Stromal cell of bone marrow (primary cell): ENCODE measurements around the gene FAM20C.
"Not testable (repeated sequence)": the region's sequence is repeated elsewhere in the genome, so short reads cannot be mapped to it uniquely, and the experiment has no call there.

ENCODE experiments used
- DNase-seq: peaks from one replicate; pipeline ENCODE4 v3.0.0-alpha.2; 2012; ENCODE audit warnings: low read depth

Gene FAM20C

DNA sequence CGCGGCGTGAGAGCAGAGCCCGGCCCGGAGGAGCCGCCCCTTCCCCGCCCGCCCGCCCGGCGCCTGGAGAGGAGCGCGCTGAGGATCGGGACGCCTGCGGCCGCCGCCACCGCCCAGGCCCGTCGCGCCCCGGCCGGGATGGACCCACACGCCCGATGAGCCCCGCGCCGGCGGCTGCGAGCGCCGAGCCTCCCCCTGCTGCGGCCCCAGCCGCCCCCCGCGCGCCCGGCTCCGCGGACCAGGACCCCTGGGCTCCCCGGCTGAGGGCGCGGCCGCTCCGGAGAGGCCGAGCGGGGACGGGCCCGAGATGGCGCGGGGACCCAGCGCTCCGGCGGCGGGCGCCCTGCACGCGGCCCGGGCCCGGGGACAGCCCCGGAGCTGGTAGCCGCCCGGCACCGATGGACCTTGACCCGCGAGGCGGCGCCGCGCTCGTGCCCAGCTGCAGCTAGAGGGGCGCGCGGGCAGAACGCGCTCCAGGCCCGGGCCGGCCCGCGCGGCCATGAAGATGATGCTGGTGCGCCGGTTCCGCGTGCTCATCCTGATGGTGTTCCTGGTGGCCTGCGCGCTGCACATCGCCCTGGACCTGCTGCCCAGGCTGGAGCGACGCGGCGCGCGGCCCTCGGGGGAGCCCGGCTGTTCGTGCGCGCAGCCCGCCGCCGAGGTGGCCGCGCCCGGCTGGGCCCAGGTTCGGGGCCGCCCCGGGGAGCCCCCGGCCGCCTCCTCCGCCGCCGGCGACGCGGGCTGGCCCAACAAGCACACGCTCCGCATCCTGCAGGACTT lies 520 bp downstream of the FAM20C start:
- no peak for DNase-seq

DNA sequence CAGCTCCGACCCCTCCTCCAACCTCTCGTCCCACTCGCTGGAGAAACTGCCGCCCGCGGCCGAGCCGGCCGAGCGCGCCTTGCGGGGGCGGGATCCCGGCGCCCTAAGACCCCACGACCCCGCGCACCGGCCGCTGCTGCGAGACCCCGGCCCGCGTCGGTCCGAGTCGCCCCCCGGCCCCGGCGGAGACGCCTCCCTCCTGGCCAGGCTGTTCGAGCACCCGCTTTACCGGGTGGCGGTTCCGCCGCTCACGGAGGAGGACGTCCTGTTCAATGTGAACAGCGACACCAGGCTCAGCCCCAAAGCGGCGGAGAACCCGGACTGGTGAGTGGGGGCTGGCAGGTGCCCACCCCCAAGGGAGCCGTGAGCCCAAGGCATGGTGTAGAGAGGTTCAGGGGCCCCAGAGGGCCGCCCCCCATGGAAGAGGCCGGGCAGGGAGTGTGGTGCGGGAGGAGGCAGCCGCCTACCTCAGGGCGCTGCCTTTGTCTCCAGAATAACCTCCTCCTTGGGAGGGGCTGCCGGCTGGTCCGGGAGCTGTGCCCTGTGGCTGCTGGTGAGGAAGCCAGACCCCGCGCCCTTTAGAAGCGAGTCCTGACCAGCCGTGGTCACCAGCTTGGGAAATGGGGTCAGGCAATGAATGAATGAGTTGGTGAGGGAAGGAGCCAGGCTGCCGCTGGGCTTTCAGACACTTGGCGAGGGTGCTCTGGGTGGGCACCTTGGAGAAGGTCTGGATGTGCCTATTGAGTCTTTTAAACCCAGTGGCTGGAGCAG lies 1.3 kb downstream of the FAM20C start:
- no peak for DNase-seq

DNA sequence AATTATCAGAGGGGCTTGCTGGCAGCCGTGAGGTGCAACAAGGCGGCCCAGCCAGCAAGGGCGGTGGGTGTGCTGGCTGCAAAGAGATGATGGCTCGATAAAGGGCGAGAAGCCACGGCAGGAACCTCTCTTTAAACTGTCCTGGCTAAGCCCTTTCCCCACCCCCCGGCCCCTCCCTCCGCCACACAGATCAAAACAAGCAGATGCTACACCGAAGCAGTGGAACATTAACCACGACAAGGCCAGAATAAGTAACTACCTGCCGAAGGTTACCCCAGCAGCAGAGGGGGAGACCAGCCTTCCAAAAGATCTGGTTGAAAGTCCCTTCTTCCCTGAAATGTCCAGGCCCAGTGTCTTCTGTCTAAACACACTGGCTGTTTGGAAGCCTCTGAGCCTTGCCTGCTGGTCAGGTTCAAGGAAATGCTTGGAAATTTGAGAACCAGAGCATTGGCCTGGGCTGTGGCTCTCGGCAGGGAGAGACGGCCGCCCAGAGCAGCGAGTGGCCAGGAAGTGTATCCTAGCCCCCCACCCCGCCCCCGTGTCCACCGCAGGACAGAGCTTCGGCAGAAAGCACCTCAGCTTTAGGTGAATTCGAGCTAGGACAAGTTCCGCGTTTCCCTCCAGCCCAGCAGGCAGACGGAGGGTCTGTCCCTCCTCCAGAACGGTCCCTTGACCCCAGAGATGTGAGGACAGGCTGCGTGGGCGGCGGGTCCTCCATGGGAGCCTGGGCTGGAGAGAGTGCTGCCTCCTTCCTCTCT lies 2.1 kb downstream of the FAM20C start:
- DNase-seq, result no peak

DNA sequence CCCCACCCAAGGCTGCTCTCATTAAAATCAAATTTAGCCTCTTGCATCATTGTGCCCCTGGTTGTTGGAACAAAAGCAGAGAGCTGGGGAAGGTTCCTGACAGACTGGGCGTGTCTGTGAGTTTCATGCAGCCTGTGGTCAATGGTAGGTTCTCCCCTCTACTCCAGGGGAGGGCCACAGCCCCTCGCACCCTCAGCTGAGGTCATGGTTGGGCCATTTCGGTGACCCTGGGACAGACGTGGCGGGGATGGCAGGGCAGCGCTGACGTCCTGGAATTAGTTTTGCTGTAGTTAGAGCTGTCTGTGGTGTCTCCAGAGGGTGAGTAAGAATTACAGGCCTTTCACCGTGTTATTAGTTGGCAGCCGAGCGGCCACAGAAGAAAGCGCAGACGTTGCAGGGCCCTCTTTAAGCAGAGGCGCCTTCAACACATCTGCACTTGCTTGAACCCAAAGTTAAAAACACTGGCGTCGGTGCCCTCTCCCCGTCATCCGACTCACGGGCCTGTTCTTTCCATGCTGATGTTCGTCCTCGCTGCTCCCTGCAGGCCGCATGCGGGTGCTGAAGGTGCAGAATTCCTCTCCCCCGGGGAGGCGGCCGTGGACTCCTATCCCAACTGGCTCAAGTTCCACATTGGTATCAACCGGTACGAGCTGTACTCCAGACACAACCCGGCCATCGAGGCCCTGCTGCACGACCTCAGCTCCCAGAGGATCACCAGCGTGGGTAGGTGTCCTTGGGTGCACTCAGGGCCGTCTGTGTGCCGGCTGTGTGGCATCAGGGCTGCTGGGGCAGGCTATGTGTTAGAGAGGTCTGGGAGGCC lies 2.8 kb downstream of the FAM20C start:
- no peak for DNase-seq

DNA sequence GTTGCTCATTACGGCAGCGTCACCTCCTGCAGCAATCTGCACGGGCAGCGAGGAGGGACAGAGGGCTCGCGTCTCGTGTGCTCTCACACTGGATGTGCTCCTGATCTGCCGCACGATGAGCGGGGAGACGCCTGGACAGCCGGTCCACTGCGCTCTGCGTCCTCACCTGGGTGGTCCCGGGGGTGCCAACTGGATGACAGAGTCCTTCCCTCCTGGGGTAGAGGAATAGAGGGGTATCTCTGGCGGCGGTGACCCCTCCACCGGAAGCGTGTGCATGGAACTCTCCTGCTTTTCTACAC lies 3.4 kb downstream of the FAM20C start:
- no peak for DNase-seq

DNA sequence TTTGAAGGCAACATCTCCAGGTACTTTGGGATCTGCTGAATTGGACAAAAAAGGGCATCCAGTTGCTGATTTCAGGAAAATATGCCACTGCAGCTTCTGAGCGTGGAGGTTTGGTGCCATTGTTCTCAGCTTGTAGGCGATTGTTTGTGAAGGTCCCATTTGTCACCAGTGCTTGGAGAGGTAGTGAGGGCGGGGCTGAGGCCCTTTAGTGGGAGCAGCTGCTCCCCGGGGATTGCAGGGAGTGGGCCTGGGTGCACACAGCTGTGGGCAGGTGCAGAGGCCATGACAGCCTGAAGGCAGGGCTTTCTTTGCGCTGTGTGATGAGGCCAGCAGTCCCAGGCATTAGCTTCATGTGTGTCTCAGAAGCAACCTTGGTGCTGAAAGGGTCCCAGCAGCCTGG lies 3.9 kb downstream of the FAM20C start:
- DNase-seq, result no peak

DNA sequence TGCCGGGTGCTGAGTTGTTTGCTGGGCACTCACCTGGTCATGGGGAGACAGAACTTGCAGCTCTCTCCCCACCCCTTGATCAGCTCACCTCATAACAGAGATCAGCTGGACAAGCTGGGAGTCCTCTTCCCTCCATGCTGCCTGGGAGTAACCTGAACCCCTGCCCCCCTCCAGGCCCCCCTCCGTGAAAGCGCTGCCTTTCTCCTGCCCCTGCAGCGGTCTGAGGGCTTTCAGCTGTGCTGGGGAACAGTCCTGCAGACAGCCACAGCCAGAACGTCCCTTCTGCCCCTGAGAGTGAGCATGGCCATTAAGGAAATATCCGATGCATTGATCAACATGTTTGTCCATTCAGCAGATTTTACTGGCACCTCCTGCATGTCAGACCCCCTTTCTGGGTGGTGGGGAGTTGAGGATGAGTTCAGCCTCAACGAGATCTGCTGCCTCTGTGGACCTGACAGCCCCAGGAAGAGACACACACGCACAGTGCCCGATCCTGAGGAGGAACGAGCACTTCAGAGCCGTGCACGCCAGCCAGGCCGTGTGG lies 4.5 kb downstream of the FAM20C start:
- DNase-seq, result no peak

DNA sequence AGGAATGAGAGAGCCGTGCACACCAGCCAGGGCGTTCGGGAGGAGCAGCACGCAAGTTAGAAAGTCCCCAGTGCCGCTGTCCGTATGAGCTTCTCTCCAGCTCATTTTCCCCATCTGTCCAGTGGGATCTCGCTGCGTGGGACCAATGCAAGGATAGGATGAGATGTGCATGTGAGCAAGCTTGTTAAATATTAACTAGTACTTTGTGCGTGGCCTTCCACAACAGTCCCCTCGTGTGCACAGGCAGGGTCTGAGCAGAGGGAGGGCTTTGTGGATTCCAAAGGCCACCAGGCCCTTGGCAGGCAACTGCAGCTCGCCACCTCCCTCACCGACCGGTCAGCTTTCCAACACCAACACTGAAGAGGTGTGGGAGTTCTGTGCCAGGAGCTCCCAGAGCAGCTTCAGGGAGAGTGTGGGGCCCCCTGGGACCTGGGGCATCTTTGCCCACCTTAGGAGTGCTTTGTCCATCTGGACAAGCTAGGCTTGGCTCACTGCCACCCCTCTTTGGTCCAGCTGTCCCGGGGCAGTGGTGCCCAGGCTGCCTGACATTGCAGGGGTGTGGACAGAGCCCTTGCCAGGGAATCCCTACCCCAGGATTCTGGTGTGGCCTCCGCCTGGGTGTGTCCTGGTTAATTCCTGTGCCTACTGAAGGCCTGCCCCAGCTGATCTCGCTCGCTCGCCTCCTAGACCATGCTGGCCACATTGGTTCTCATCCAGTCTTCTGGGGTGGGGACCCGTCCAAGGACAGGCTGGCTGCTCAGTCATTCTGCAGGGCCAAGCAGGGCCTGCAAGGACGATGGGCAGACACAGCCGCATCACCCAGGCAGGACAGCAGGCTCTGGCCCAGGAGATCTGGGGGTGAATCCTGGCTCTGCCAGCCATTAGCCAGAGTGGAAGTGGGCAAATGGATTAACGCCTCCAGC lies 5.3 kb downstream of the FAM20C start:
- no peak for DNase-seq

DNA sequence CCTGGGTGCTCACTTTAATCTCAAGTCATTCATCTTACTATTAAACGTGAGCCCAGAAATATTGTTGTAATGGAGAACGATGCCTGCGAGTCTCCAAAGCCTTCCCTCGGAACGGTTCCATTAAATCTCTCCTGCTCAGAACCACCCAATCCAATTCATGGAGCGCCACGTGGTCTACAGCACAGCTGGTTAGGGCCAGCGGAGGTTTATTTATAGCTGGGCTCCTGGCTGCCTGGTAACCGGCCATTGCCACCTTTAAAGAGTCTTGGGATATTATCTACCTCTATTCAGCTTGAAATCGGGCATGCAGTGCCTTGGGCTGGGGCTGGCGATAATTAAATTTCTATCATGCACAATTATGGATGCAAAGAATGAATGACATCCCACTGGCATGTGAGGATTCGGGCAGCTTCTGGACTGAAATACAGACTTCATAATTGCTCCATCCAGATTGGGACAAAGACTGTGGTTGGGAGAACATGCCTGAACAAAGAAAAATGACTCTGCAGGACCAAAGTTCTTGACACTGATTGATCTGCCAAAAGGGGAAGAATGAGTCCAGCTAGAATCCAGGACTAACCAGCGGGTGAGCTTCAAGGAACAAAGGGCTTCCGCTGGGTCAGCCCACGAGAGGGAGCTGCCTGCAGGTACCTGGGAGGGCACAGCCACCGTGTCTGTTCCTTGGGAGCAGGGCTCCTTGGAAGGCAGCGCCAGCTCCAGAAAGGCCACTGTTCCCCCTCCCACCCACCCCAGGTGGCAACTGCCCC lies 7.3 kb downstream of the FAM20C start:
- no peak for DNase-seq

DNA sequence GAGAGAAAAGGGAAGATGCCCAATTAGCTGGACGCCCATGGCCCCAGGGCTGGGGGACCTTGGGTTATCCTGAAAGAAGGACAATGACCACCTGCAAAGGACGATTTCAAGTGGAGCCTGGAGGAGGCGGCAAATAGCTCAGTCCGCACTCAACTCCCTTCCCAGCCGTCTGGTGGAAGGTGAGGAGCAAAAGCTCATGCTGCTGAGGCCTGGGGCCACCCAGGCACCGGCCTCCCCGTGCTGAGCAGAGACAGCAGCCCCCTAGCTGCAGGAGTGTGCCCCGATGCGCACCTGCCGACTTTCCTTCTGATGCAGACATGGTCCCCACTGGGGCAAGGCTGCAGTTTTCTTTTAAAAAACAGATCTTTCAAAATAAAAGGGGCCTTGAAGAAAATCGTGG lies 7.9 kb downstream of the FAM20C start:
- DNase-seq, result no peak

DNA sequence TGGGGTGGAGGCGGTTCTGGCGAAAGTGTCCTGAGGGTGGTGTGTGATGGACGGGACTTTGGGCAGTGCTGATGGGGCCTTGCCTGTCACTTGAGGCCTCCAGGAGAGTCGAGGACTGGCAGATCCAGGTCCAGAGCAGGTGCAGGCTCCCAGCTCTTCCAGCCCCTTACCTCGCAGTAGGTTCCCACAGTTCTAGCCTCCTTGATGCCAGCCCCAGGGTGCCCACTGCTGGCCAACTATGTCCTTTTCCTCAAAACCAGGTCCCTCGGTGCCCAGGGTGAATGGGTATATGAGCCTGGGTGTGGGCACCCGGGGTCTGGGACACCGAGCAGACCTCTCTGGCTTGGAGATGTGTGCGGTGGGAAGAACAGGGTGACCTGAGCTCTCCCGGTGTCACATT lies 8.3 kb downstream of the FAM20C start:
- no peak for DNase-seq

DNA sequence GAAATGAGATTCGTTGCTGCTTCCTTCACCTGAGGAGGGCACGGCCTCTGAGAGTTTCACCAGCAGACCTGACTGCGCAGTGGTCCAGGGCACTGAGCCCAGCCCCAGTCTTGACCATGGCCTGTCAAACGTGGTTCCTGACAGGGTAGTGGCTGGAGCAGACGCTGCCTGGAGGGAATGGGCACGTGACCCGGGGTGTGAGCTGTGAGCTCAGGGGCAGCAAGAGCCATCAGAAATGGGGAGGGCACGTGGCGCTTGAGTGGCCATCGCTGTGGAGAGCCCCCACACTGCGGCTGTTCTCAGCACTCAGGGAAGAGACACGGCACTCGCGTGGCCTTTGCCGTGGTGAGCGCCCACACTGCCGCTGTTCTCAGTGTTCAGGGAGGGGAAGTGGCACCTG lies 12.0 kb downstream of the FAM20C start:
- no peak for DNase-seq

DNA sequence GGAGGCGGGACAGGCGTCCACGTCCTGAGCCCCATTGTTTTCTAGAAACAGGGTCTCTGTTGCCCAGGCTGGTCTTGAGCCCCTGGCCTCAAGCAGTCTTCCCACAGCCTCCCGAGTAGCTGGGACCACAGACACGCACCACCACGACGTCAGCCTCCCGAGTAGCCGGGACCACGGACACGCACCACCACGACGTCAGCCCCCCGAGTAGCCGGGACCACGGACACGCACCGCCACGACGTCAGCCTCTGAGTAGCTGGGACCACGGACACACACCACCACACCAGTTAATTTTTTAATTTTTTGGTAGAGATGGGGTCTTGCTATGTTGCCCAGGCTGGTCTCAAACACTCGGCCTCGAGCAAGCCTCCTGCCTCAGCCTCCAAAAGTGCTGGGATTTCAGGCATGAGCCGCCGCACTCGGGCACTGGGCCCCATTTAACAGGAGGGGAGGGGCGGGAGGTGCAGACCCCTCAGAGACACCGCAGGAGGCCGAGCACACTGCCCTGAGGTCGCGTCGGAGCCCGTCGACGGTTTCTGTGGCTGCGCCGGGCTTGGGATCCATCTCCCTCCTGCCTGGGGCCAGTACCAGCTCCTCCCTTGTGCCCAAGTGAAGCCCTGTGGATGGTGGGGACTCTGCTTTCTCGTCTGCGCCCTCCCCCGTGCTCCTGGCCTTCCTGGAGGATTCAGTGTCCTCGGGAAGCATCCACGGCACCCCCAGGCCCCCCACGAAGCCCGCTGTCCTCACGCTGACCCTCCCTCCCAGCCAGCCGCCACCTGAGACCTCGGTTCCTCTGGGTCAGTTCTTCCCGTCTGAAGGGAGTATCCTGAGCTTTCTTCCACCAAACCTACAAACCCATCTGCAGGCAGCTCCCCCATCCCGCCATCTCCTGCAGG lies 13.0 kb downstream of the FAM20C start:
- no peak for DNase-seq

DNA sequence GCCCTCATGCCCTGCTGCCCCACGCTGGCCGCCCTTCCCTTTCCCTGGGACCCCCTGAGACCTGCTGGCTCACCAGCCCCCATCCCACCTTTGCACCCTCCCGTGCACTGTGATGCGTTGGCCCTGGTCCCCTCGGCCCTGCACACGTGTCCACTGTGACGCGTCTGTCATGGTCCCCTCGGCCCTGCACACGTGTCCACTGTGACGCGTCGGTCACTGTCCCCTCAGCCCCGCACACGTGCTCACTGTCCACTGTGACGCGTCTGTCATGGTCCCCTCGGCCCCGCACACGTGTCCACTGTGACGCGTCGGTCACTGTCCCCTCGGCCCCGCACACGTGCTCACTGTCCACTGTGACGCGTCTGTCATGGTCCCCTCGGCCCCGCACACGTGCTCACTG lies 14.0 kb downstream of the FAM20C start:
- not testable (repeated sequence) for DNase-seq

DNA sequence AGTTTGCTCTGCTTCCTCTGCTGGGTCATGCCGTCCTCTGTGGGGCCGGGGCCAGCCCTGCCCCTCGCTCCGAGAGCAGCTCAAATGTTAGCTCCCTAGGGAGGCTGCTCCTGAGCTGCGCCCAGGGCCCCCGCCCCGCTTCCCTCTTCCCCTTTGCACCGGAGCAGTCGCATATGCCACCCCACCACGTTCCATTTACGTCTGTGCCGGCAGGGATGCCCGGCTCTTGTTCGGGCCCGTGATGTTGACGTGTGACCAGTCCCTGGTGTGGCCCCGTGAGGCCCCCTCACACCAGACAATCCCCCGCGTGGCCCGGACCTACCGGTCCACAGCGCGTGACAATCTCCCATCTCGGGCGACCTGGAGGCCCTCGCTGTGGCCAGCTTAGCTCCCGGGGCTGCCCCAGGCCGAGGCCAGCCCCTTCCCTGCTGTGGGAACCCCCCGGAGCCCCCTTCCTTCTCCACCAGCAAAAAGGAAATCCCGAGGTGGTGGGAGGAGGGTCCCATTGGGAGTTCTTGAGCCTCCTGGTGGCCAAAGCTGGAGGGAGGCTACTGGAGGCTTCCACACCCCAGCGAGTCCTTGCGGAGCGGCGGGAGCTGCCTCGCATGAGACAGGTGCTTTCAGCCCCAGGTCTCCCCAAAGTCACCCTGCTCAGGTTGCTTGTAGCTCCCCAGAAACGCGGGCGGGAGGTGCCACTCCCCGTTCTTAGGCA lies 15.2 kb downstream of the FAM20C start:
- DNase-seq, result no peak

DNA sequence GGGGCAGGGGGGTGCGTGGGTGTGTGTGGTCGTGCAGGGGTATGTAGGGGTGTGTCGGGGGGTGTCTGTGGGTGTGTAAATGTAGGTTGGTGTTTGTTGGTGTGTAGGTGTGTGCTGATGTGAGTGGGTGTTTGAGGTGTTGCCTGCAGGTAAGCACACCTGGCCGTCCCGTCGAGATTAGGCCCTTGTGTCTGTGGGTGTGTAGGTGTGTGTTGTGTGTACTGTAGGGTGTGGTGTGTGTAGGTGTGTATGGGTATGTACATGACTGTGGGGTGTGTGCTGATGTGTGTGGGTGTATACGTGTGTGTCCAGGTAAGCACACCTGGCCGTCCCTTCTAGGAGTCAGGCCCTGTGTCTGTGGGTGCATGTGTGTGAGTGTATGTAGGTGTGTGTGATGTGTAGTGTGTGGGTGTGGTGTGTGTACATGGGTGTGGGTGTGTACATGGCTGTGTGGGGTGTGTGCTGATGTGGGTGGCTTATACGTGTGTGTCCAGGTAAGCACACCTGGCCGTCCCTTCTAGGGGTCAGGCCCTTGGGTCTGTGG lies 15.8 kb downstream of the FAM20C start:
- DNase-seq, result no peak

DNA sequence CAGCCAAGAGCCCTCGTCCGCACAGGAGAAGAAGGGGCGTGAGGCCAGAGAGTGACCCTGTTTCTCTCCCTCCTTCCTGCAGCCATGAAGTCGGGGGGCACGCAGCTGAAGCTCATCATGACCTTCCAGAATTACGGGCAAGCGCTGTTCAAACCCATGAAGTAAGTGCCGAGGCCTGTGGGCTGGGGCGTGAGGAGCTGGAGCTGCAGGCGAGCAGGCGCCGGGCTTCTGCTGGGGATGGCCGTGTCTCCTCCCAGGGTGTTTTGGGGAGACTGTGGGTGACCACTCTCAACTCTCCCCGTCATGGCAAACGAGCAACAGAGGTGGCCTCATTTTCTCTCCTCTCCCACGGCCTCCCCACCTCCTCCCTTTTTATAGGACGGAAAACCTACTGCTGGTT lies 16.4 kb downstream of the FAM20C start:
- no peak for DNase-seq

DNA sequence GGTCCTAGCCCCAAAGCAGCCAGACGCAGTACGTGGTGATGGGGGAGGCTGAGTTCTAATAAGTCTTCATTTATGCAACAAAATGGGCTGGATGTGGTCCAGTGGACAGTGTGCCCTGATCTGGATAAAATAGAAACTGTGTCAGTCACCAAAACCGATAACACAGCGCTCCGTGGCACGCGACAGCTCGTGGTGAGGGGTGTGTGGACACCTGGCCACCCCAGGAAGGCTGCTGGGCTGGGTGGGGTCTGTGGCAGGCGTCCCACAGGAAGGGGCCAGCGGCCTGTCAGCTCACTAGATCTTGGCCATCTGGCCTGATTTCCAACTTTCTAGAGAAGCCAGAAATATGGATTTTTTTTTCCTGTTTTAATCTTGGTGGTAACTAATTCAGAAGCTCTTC lies 17.0 kb downstream of the FAM20C start:
- DNase-seq, result no peak
